HG03159 (cell line): ENCODE measurements around the gene ATF5.
"Not testable (repeated sequence)": the region's sequence is repeated elsewhere in the genome, so short reads cannot be mapped to it uniquely, and the experiment has no call there.

Experiments used
- ATAC-seq: cut with Tn5 transposase; IDR thresholded peaks from one replicate; pipeline ENCODE4 v1.9.1; 2021; ENCODE audit warnings: mild to moderate bottlenecking, moderate library complexity; ENCODE audit not compliant: unreplicated experiment

The ATF5 gene

DNA sequence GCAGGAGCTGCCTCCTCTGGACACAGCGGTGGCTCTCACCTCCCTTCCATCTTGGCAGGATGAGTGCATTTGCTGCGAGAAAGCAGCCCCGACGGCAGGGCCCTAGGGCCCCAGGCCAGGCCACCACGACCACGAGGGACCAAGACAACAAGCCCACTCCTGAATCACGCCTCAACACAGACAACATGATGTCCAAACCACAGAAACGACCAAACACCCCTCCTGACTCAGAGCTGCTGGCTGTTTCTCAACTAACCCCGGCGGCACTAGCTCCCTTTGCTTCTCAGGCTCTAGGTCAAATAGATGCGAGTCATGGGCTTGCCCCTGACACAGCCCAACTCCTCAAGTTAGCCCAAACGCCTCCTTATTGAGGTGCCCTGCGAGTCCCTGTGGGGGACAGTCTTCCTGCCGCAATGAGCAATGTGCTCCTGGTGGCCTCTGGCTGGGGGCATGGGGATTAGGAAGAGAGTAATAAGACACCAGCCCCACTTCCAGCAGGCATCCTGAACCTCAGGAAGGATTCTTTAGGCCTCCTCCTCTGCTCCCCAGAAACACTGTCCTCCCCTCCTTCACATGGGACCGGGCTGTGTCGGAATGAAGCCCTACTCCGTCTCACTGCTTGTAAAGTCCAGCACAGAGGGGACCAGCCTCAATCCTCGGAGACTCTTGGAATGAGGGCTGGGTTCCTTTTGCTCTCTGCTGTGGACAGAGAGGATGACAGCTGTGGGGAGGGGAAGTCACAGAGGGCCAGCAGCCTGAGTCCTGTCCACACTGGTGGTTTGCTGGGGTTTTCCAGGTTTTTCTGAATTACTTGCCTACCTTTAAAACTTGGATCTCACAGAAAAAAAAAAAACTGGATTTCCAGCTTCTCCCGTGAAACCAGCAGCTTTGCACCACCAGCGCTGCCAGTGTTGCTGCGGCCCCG lies 6.9 kb upstream of the ATF5 start:
- no peak for ATAC-seq

GRCh38 chr19:49923055-49924003 lies 5.7 kb upstream of the ATF5 start:
- ATAC-seq: no peak

DNA sequence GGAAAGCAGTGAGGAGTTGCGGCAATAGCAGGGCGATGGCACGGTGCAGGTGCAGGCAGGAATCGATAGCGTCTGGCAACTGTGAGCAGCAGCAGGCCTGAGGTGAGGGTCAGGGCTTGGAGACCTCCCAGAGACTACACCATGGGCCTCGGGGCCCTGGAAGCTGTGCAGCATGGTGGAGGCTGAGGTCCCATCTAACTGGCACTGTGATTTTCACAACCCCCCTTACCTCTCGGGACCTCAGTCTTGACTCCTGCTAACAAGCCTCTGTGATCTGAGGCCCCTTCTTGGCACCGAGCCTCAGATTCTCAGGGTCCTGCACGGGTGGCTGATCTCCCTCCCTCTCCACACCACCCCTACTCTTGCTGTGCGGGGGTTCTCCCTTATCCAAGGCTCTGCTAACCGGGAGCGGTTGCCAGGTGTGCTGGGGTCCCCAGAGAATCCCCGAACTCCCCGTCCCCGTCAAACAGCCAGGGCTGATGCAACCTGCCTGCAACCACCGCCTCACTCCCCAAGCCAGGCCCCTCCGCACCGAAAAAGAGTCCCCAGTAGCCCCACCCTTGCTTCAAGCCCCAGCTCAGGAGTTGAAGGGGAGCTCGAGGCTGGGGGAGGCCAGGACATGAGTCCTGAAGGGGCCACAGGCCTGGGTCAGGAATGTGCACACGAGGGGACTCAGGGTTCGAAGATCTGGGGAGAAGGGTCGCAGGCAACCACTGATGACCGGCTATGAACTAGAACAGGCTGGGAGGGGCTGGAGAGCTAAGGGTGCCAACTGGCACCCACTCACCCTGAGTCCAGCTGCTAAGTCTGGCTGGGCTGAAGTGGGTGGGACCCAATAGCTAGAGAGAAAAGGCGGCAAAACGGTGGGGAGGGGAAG lies 4.8 kb upstream of the ATF5 start:
- no peak for ATAC-seq

DNA sequence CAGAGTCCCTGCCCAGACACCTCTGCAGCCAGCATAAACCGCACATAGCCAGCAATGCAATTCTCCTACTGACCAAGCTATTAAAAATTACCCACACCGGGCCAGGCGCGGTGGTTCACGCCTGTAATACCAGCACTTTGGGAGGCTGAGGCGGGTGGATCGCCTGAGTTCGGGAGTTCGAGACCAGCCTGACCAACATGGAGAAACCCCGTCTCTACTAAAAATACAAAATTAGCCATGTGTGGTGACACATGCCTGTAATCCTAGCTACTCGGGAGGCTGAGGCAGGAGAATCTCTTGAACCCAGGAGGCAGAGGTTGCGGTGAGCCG lies 4.2 kb upstream of the ATF5 start:
- ATAC-seq: not testable (repeated sequence)

- no peak for ATAC-seq
Measured at GRCh38 chr19:49925486-49925885, 3.5 kb upstream of the ATF5 start.

GRCh38 chr19:49926515-49926914 lies 2.5 kb upstream of the ATF5 start:
- ATAC-seq: no peak

DNA sequence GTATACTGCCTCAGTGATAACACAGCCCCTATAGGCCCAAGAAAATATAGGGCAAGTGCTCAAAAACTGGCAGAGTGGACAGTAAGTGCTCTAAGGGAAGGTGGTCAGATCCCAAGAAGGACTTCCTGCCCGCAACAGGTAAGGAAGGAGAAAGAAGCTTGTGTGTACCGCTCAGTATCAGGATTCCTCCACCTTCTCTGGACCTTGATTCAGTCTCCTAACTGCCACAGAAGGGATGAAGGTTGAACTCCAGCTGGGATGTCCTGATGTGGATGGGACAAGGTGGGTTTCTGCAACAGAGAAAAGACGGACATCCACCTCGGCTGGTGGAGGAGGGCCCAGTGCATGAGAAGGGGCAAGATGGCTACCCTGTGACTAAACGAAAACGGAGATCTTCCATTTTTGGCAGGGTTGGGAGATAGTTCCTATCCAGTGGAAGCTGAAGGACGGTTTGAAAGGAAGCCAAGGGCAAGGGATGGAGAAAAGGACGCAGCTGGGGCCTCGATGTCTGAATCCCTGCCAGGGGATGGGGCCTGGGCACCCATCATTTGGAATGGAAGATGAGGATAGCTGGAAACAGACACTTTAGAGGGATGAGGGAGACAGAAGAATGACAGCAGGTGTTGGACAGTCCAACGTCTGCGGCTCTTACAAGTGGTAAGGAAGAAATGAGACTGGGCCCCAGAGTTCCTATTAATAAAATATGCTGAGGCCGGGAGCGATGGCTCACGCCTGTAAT lies 1.3 kb upstream of the ATF5 start:
- ATAC-seq: no peak

- ATAC-seq: peak; percentile 80
Measured at GRCh38 chr19:49929611-49930482, 842 bp downstream of the ATF5 start.

GRCh38 chr19:49930483-49931011 lies 1.5 kb downstream of the ATF5 start:
- ATAC-seq: no peak

GRCh38 chr19:49931293-49932040 lies 2.5 kb downstream of the ATF5 start:
- no peak for ATAC-seq

- ATAC-seq: no peak
Measured at GRCh38 chr19:49932041-49932451, 3.0 kb downstream of the ATF5 start.

GRCh38 chr19:49932731-49933131 lies 3.7 kb downstream of the ATF5 start:
- ATAC-seq: no peak

DNA sequence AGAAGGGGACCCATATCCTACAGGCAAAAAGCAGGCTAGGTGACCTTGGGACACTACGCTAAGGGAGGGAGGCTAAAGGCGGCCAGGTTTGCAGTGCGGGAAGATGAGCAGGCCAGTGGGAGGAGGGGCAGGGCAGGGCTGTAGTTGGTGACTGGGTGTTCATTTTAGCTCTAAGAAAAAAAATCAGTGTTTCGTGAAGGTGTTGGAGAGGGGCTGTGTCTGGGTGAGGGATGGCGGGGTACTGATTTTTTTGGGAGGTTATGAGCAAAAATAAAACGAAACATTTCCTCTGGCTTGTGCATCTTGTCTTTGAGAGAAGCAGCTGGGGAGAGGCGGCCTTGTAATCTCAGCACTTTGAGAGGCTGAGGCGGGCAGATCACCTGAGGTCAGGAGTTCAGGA lies 4.6 kb downstream of the ATF5 start:
- ATAC-seq: no peak

GRCh38 chr19:49936549-49936948 lies 7.5 kb downstream of the ATF5 start:
- no peak for ATAC-seq

- no peak for ATAC-seq
Measured at GRCh38 chr19:49937750-49938381, 8.9 kb downstream of the ATF5 start.

GRCh38 chr19:49938662-49939061 lies 9.7 kb downstream of the ATF5 start:
- ATAC-seq: no peak

- ATAC-seq: no peak
Measured at GRCh38 chr19:49939721-49940481, 10.9 kb downstream of the ATF5 start.
